ENCODE results near the gene ATP11B.

Gene ATP11B

DNA sequence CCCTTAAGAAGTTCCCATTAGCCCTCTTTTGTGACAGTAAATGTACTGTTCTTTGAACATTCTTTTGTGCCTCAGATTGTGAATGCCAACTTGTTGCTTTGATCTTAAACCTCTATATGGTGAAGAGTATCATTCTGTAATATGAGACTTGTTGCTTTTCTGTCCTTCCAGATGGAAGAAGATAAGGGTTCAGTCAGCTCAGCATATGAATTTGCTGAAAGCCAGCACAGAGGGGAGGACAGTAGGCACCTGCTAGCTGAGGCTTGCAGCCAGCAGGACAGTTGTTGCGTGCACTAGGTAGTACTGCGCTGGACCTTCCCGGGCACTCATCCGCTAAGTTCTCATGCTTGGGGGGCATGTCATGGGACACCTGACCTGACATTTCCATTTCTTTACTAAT lies 112.3 kb downstream of the ATP11B start:
- no peak overlapping the region for H3K9ac ChIP-seq
- no peaks in the 10 kb centered on the region for H3K79me2 ChIP-seq (ENCODE audit: insufficient read depth, low read depth)
- no peak overlapping the region for H3K4me2 ChIP-seq
- H3K36me3 ChIP-seq (ENCODE audit: insufficient read depth) = no peaks in the 10 kb centered on the region
- no peaks in the 10 kb centered on the region for H3K27me3 ChIP-seq (ENCODE audit: insufficient read depth, low read depth)
- no peak overlapping the region for H3K4me3 ChIP-seq (IDR thresholded peaks at IDR 0.05; ENCODE audit: insufficient read depth, low read depth, low read length)
- H4K20me1 ChIP-seq (ENCODE audit: insufficient read depth) = no peaks in the 10 kb centered on the region
- peaks cover 40% of the 10 kb centered on the region for H3K4me1 ChIP-seq (ENCODE audit: low read depth, poor library complexity, severe bottlenecking)
- no peak overlapping the region for H3K27ac ChIP-seq
- TF ChIP-seq, protein P1, sequence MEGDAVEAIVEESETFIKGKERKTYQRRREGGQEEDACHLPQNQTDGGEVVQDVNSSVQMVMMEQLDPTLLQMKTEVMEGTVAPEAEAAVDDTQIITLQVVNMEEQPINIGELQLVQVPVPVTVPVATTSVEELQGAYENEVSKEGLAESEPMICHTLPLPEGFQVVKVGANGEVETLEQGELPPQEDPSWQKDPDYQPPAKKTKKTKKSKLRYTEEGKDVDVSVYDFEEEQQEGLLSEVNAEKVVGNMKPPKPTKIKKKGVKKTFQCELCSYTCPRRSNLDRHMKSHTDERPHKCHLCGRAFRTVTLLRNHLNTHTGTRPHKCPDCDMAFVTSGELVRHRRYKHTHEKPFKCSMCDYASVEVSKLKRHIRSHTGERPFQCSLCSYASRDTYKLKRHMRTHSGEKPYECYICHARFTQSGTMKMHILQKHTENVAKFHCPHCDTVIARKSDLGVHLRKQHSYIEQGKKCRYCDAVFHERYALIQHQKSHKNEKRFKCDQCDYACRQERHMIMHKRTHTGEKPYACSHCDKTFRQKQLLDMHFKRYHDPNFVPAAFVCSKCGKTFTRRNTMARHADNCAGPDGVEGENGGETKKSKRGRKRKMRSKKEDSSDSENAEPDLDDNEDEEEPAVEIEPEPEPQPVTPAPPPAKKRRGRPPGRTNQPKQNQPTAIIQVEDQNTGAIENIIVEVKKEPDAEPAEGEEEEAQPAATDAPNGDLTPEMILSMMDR (conservative IDR thresholded peaks at IDR 0.05; ENCODE audit: low read depth, low read length) = no peak
- H2AFZ ChIP-seq (ENCODE audit: low read depth) = no peak overlapping the region

DNA sequence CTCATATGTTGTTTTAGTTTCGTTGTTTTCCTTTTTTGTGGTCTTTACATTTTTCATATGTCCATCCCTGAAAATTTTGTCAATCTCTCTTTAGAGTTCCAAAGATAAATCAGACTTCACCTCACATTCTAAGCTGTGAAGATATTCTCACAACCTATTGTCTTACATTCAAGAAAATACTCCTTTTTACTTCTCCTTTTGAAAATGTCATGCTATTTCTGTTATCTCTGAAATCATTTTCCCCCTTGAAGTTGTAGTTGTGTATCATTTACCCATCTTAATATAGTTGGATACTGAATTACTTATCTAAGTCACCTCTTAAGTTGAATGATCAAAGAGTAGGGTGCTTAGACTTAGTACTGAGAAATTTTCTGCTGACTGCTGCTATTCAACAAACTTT lies 112.7 kb downstream of the ATP11B start:
- Histone ChIP-seq H2AFZ (ENCODE audit: low read depth) (no peak overlapping the region), H3K4me2 (no peak overlapping the region), H3K27ac (no peak overlapping the region), H3K27me3 (ENCODE audit: insufficient read depth, low read depth) (no peaks in the 10 kb centered on the region), H3K79me2 (ENCODE audit: insufficient read depth, low read depth) (no peaks in the 10 kb centered on the region), H3K4me1 (ENCODE audit: low read depth, poor library complexity, severe bottlenecking) (peaks cover 40% of the 10 kb centered on the region), H3K9ac (no peak overlapping the region), H3K36me3 (ENCODE audit: insufficient read depth) (no peaks in the 10 kb centered on the region), H4K20me1 (ENCODE audit: insufficient read depth) (no peaks in the 10 kb centered on the region), H3K4me3 (IDR thresholded peaks at IDR 0.05; ENCODE audit: insufficient read depth, low read depth, low read length) (no peak overlapping the region)
- TF ChIP-seq, protein P1 (conservative IDR thresholded peaks at IDR 0.05; ENCODE audit: low read depth, low read length) = no peak

DNA sequence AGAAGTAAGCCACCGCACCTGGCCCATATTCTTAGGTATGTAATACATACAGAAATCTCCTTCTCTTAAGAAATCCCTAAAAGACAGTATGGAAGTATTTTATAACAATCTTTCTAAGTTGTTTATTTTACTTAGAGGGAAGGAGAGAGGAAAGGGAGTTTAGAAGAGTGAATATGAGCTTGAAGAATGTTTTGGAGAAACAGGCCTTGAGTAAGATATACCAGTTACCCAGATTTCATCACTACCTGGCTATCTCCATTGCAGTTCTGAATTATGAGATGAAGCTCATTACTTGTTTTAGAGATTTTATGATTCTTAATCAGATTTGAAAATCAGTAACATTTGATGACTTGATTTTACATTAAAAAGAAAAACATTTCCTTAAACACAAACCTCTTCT lies 115.2 kb downstream of the ATP11B start:
- no peaks in the 10 kb centered on the region for H3K36me3 ChIP-seq (ENCODE audit: insufficient read depth)
- TF ChIP-seq, protein P1 (conservative IDR thresholded peaks at IDR 0.05; ENCODE audit: low read depth, low read length) = no peak
- H3K4me3 ChIP-seq (IDR thresholded peaks at IDR 0.05; ENCODE audit: insufficient read depth, low read depth, low read length) = no peak overlapping the region
- no peak overlapping the region for H3K4me2 ChIP-seq
- no peak overlapping the region for H3K27ac ChIP-seq
- no peak overlapping the region for H3K9ac ChIP-seq
- no peak overlapping the region for H2AFZ ChIP-seq (ENCODE audit: low read depth)
- peaks cover 50% of the 10 kb centered on the region for H3K4me1 ChIP-seq (ENCODE audit: low read depth, poor library complexity, severe bottlenecking)
- no peaks in the 10 kb centered on the region for H3K27me3 ChIP-seq (ENCODE audit: insufficient read depth, low read depth)
- H3K79me2 ChIP-seq (ENCODE audit: insufficient read depth, low read depth) = no peaks in the 10 kb centered on the region
- no peaks in the 10 kb centered on the region for H4K20me1 ChIP-seq (ENCODE audit: insufficient read depth)

DNA sequence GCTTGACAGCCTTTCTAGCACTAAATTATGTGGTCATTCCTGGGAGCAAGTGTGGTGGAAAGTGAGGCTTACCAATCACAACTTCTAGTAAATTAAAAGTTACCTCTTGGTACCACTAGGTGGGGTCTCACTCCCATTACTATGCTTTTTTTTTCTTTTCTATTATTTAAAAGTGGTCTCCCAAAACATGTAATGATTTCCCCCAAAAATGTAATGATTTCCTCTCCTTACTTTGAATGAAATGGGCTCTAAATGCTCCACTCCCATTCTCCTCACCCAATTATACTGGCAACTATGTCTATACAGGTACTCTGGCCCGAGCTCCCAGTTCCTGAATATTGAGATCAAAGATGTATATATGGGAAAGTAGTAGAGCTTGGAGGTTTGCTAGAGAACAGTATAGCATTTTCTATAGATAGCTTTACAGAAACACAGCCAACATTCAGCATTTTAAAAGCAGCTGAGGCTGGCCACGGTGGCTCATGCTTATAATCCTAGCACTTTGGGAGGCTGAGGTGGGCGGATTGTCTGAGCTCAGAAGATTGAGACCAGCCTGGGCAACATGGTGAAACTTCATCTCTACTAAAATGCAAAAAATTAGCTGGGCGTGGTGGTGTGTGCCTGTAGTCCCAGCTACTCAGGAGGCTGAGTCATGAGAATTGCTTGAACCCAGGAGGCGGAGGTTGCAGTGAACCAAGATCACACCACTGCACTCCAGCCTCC lies 116.2 kb downstream of the ATP11B start:
- no peak overlapping the region for H3K4me2 ChIP-seq
- no peaks in the 10 kb centered on the region for H3K27me3 ChIP-seq (ENCODE audit: insufficient read depth, low read depth)
- H3K27ac ChIP-seq = no peak overlapping the region
- TF ChIP-seq, protein P1 (conservative IDR thresholded peaks at IDR 0.05; ENCODE audit: low read depth, low read length) = peak; percentile 90
- peaks cover 50% of the 10 kb centered on the region for H3K4me1 ChIP-seq (ENCODE audit: low read depth, poor library complexity, severe bottlenecking)
- no peak overlapping the region for H3K9ac ChIP-seq
- H3K36me3 ChIP-seq (ENCODE audit: insufficient read depth) = no peaks in the 10 kb centered on the region
- no peak overlapping the region for H2AFZ ChIP-seq (ENCODE audit: low read depth)
- H3K79me2 ChIP-seq (ENCODE audit: insufficient read depth, low read depth) = no peaks in the 10 kb centered on the region
- no peaks in the 10 kb centered on the region for H4K20me1 ChIP-seq (ENCODE audit: insufficient read depth)
- no peak overlapping the region for H3K4me3 ChIP-seq (IDR thresholded peaks at IDR 0.05; ENCODE audit: insufficient read depth, low read depth, low read length)
